GOT3 (cell line): ENCODE data around the gene CLEC17A.
"Not testable (repeated sequence)": the region's sequence is repeated elsewhere in the genome, so short reads cannot be mapped to it uniquely, and the experiment has no call there.

Experiments
- DNase-seq: peaks from one replicate; lab custom pipeline; 2025; ENCODE audit warnings: mixed read lengths; lab: John Stamatoyannopoulos, UW

CLEC17A gene

GRCh38 chr19:14559916-14560775 is 22.7 kb upstream of the CLEC17A start:
- no peak for DNase-seq

- DNase-seq: no peak
These were observed 22.1 kb upstream of the CLEC17A start for GRCh38 chr19:14560776-14561108.

- no peak for DNase-seq
These were observed 21.6 kb upstream of the CLEC17A start for GRCh38 chr19:14561249-14561648.

GRCh38 chr19:14561847-14562351 is 21.0 kb upstream of the CLEC17A start:
- peak; percentile 21 for DNase-seq

GRCh38 chr19:14562660-14563589 is 20.0 kb upstream of the CLEC17A start:
- no peak for DNase-seq

GRCh38 chr19:14563590-14563926 is 19.3 kb upstream of the CLEC17A start:
- no peak for DNase-seq

- no peak for DNase-seq
These were observed 18.8 kb upstream of the CLEC17A start for GRCh38 chr19:14563989-14564651.

GRCh38 chr19:14564652-14565297 is 18.1 kb upstream of the CLEC17A start:
- DNase-seq: not testable (repeated sequence)

- DNase-seq: no peak
These were observed 17.6 kb upstream of the CLEC17A start for GRCh38 chr19:14565298-14565679.

- DNase-seq: no peak
These were observed 16.8 kb upstream of the CLEC17A start for GRCh38 chr19:14565765-14566711.

- DNase-seq: no peak
These were observed 16.2 kb upstream of the CLEC17A start for GRCh38 chr19:14566712-14567077.

GRCh38 chr19:14567079-14567478 is 15.8 kb upstream of the CLEC17A start:
- no peak for DNase-seq

- DNase-seq: no peak
These were observed 11.9 kb upstream of the CLEC17A start for GRCh38 chr19:14570864-14571527.

- DNase-seq: peak; percentile 69
These were observed 11.0 kb upstream of the CLEC17A start, which contains the start of gene NDUFB7 for GRCh38 chr19:14571695-14572490. TSS of gene NDUFB7 (minus strand) at chr19:14572066. CDS start at chr19:14572000, 66 bp downstream.

GRCh38 chr19:14575428-14575980 is 7.4 kb upstream of the CLEC17A start:
- no peak for DNase-seq

- DNase-seq: no peak
These were observed 6.5 kb upstream of the CLEC17A start for GRCh38 chr19:14576363-14576762.

GRCh38 chr19:14577264-14577663 is 5.6 kb upstream of the CLEC17A start:
- DNase-seq: no peak

- no peak for DNase-seq
These were observed 4.9 kb upstream of the CLEC17A start for GRCh38 chr19:14577885-14578427.
